Heart left ventricle (tissue), 13 donors: Measurements from ENCODE around the gene PKP3.

Experiments
- POLR2A ChIP-seq, 2 donors: fragments of 450-650 bp; IDR thresholded peaks; one replicate each; pipeline ENCODE4 v1.6.1; 2017; ENCODE audit warnings: antibody characterized with exemption in 2 of 2, mild to moderate bottlenecking in 2 of 2, moderate library complexity in 2 of 2
- TF ChIP-seq, protein P1 (sequence below), 12 donors: fragments of 200-600 bp; sonication (generic) in 4 of 12; IDR thresholded peaks; one replicate each; pipeline versions ENCODE4 v1.5.0 to v1.8.0; 2018 to 2022; ENCODE audit warnings: antibody characterized with exemption in 12 of 12, mild to moderate bottlenecking in 5 of 12
- donor health status: ischemic (EF 13 %, LVEDD 7.1; RV severe dilation, severe dysfunction).
- donor health status: DM: no; HTN: yes; CAD: no.
- donor health status: DM: no; HTN: no; CAD: no.
- donor health status: ischemic (EF 25% LVEDD 6.9; RV normal size, moderate dysfunction).
- donor health status: ischemic (EF 25% LVEDD 5.7; RV mildly dilated, moderate dysfunction).
- donor health status: ischemic (EF 35%, LVEDD 5.7; RV mildly dilated, moderate dysfunction).
- donor health status: nonischemic (EF 11% LVEDD 7.7; RV severe dilation, severe dysfunction).
- donor health status: DM: yes; HTN: yes; CAD: no.
- donor health status: PGD.
- donor health status: ischemic (EF 29% LVEDD 5.4; RV normal size, mild dysfunction).
- donor health status: nonischemic (EF 23%, LVEDD 6.1; RV moderate dilation, normal function).

DNA sequence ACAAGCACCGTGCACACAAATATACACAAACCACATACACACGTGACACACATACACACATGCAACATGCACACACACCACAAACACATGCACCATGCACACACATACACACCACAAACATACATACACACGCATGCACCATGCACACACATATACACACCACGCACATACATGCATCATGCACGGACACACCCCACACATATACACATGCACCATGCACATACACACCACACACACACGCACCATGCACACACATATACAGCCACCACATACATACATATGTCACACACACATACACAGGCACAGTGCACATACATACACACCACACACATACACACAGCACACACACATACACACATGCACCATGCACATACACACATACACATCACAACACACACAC is 37.4 kb upstream of the PKP3 start:
- TF ChIP-seq, protein P1, sequence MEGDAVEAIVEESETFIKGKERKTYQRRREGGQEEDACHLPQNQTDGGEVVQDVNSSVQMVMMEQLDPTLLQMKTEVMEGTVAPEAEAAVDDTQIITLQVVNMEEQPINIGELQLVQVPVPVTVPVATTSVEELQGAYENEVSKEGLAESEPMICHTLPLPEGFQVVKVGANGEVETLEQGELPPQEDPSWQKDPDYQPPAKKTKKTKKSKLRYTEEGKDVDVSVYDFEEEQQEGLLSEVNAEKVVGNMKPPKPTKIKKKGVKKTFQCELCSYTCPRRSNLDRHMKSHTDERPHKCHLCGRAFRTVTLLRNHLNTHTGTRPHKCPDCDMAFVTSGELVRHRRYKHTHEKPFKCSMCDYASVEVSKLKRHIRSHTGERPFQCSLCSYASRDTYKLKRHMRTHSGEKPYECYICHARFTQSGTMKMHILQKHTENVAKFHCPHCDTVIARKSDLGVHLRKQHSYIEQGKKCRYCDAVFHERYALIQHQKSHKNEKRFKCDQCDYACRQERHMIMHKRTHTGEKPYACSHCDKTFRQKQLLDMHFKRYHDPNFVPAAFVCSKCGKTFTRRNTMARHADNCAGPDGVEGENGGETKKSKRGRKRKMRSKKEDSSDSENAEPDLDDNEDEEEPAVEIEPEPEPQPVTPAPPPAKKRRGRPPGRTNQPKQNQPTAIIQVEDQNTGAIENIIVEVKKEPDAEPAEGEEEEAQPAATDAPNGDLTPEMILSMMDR (IDR thresholded peaks at IDR 0.05) = no peak
- TF ChIP-seq POLR2A (IDR thresholded peaks at IDR 0.05) = no peak
